ENCODE results near the gene UPK1A. TPM values are rescaled to one million over a fixed set of nuclear protein-coding genes. Genes with fewer than 3 reads are reported as not detected.

The UPK1A gene
- total RNA-seq, 4 donors from 2014 or later: 4.6 to 18.7 (median 9.8) TPM; not detected in 1

DNA sequence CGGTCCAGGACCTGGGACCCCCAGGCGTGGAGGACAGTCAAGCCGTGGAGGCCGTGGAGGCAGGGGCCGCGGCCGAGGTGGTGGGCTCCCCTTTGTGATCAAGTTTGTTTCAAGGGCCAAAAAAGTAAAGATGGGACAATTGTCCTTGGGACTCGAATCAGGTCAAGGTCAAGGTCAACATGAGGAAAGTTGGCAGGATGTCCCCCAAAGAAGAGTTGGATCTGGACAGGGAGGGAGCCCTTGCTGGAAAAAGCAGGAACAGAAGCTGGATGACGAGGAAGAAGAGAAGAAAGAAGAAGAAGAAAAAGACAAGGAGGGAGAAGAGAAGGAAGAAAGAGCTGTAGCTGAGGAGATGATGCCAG, 53.8 kb downstream of the UPK1A start:
- Histone ChIP-seq H3K9me3 (no peaks in the 10 kb centered on the region), H3K36me3 (peaks cover 35 to 58% (median 36%) of the 10 kb centered on the region in 3 donors), H3K4me3 (no peak overlapping the region), H3K27me3 (no peaks in the 10 kb centered on the region), H3K27ac (no peak overlapping the region), H3K4me1 (peaks cover 23 to 40% (median 24%) of the 10 kb centered on the region in 3 donors)
- no peak for DNase-seq
- TF ChIP-seq, protein P1, sequence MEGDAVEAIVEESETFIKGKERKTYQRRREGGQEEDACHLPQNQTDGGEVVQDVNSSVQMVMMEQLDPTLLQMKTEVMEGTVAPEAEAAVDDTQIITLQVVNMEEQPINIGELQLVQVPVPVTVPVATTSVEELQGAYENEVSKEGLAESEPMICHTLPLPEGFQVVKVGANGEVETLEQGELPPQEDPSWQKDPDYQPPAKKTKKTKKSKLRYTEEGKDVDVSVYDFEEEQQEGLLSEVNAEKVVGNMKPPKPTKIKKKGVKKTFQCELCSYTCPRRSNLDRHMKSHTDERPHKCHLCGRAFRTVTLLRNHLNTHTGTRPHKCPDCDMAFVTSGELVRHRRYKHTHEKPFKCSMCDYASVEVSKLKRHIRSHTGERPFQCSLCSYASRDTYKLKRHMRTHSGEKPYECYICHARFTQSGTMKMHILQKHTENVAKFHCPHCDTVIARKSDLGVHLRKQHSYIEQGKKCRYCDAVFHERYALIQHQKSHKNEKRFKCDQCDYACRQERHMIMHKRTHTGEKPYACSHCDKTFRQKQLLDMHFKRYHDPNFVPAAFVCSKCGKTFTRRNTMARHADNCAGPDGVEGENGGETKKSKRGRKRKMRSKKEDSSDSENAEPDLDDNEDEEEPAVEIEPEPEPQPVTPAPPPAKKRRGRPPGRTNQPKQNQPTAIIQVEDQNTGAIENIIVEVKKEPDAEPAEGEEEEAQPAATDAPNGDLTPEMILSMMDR (IDR thresholded peaks at IDR 0.05): no peak
- TF ChIP-seq POLR2A (IDR thresholded peaks at IDR 0.05): no peak
- 87 to 89% methylated on average over 2 to 8 of the region's 9 CpGs for WGBS, 2 donors
- intact Hi-C loops (cut with DNase I): no loop called here

DNA sequence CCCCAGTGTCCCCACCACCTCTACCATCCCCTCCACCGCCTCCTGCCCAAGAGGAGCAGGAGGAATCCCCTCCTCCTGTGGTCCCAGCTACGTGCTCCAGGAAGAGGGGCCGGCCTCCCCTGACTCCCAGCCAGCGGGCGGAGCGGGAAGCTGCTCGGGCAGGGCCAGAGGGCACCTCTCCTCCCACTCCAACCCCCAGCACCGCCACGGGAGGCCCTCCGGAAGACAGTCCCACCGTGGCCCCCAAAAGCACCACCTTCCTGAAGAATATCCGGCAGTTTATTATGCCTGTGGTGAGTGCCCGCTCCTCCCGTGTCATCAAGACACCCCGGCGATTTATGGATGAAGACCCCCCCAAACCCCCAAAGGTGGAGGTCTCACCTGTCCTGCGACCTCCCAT, 54.3 kb downstream of the UPK1A start:
- TF ChIP-seq POLR2A (IDR thresholded peaks at IDR 0.05): no peak
- TF ChIP-seq, protein P1 (IDR thresholded peaks at IDR 0.05): no peak
- 78 to 89% methylated on average over 3 to 9 of the region's 17 CpGs for WGBS, 2 donors
- no peak overlapping the region for H3K27ac ChIP-seq
- intact Hi-C loops (cut with DNase I): no loop called here
- no peak overlapping the region for H3K4me3 ChIP-seq
- no peaks in the 10 kb centered on the region for H3K9me3 ChIP-seq
- H3K36me3 ChIP-seq: peaks cover 40 to 63% (median 41%) of the 10 kb centered on the region in 3 donors
- no peaks in the 10 kb centered on the region for H3K27me3 ChIP-seq
- peaks cover 18 to 35% (median 19%) of the 10 kb centered on the region in 3 donors for H3K4me1 ChIP-seq
- no peak for DNase-seq

DNA sequence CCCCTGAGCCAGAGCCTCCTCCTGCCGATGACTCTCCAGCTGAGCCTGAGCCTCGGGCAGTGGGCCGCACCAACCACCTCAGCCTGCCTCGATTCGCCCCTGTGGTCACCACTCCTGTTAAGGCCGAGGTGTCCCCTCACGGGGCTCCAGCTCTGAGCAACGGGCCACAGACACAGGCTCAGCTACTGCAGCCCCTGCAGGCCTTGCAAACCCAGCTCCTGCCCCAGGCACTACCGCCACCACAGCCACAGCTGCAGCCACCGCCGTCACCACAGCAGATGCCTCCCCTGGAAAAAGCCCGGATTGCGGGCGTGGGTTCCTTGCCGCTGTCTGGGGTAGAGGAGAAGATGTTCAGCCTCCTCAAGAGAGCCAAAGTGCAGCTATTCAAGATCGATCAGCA, 55.1 kb downstream of the UPK1A start:
- H3K9me3 ChIP-seq: no peaks in the 10 kb centered on the region
- TF ChIP-seq, protein P1 (IDR thresholded peaks at IDR 0.05): no peak
- TF ChIP-seq POLR2A (IDR thresholded peaks at IDR 0.05): no peak
- WGBS, 2 donors: 97 to 100% methylated on average over 7 of the region's 16 CpGs
- H3K27ac ChIP-seq: no peak overlapping the region
- H3K4me1 ChIP-seq: peaks cover 12 to 28% (median 12%) of the 10 kb centered on the region in 3 donors
- H3K4me3 ChIP-seq: no peak overlapping the region
- intact Hi-C loops (cut with DNase I): no loop called here
- no peak for DNase-seq
- no peaks in the 10 kb centered on the region for H3K27me3 ChIP-seq
- peaks cover 47 to 71% (median 48%) of the 10 kb centered on the region in 3 donors for H3K36me3 ChIP-seq

DNA sequence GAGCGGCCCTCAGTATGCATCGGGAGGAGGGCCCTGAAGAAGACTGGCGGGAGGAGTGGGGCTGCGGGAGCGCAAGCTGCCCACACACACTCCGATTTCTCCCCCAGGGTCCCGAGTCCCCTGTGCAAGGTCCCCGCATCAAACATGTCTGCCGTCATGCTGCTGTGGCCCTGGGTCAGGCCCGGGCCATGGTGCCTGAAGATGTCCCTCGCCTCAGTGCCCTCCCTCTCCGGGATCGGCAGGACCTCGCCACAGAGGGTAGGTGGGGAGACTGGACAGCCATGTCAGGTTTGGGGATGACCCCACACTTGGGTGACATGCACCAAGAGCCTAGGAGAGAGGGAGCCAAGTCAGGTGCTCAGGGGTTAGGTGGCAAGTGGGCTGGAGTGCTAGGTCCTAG, 56.1 kb downstream of the UPK1A start:
- no peak for DNase-seq
- 80% methylated on average over 1 of the region's 14 CpGs; no CpG with 5 or more reads in 1 of the 2 donors for whole genome bisulfite sequencing, 2 donors
- Histone ChIP-seq H3K9me3 (no peaks in the 10 kb centered on the region), H3K4me1 (peaks cover 12 to 22% (median 12%) of the 10 kb centered on the region in 3 donors), H3K36me3 (peaks cover 53 to 81% (median 59%) of the 10 kb centered on the region in 3 donors), H3K27ac (no peak overlapping the region), H3K4me3 (no peak overlapping the region), H3K27me3 (no peaks in the 10 kb centered on the region)
- TF ChIP-seq, protein P1 (IDR thresholded peaks at IDR 0.05): no peak
- TF ChIP-seq POLR2A (IDR thresholded peaks at IDR 0.05): no peak
- intact Hi-C loops (cut with DNase I): no loop called here

DNA sequence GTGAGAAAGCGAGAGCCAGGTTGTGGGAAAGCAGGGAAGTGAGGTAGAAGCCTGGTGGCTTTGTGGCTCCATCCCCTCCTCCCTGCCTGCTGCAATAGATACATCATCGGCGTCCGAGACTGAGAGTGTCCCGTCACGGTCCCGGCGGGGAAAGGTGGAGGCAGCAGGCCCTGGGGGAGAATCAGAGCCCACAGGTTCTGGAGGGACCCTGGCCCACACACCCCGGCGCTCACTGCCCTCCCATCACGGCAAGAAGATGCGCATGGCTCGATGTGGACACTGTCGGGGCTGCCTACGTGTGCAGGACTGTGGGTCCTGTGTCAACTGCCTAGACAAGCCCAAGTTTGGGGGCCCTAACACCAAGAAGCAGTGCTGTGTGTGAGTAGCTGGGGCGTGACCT, 56.6 kb downstream of the UPK1A start:
- DNase-seq: no peak
- no peak overlapping the region for H3K27ac ChIP-seq
- H3K36me3 ChIP-seq: peaks cover 58 to 86% (median 63%) of the 10 kb centered on the region in 3 donors
- no peak overlapping the region for H3K4me3 ChIP-seq
- peaks cover 12 to 22% (median 12%) of the 10 kb centered on the region in 3 donors for H3K4me1 ChIP-seq
- intact Hi-C loops (cut with DNase I): no loop called here
- 90 to 97% methylated on average over 8 to 9 of the region's 16 CpGs for WGBS, 2 donors
- no peaks in the 10 kb centered on the region for H3K27me3 ChIP-seq
- H3K9me3 ChIP-seq: no peaks in the 10 kb centered on the region
- TF ChIP-seq, protein P1 (IDR thresholded peaks at IDR 0.05): no peak
- no peak for TF ChIP-seq POLR2A (IDR thresholded peaks at IDR 0.05)

Measured in esophagus squamous epithelium (tissue), 5 donors.